Kidney (tissue), 14 donors: ENCODE measurements around the gene ING2. TPM values are rescaled to one million over a fixed set of nuclear protein-coding genes. Genes with fewer than 3 reads are reported as not detected.
A peak's percentile ranks its signal among the peaks of the same experiment; 100 is the strongest.

Experiments used
- DNase-seq, 5 donors: peaks; one replicate each; pipeline ENCODE4 v3.0.0-alpha.2; 2013 to 2020
- FAIRE-seq: peaks from 2 replicates; lab custom pipeline; 2012; peaks lifted over from hg19 to GRCh38; lab: Jason Lieb, UNC
- H3K27ac ChIP-seq, 2 donors: one replicate each; pipeline ENCODE4 v1.7.0; 2013; ENCODE audit warnings: low read depth in 2 of 2, low read length in 2 of 2, inconsistent platforms in 1 of 2
- H3K27me3 ChIP-seq: one replicate; pipeline ENCODE4 v1.7.1; 2013; ENCODE audit warnings: low read length, inconsistent platforms; ENCODE audit not compliant: control insufficient read depth, insufficient read depth
- H3K36me3 ChIP-seq, 3 donors: one replicate each; pipeline versions ENCODE4 v1.7.0 to v1.7.1; 2013; ENCODE audit warnings: low read length in 3 of 3, control low read depth in 1 of 3, inconsistent platforms in 1 of 3; ENCODE audit not compliant: insufficient read depth in 3 of 3, control insufficient read depth in 2 of 3
- H3K4me1 ChIP-seq, 3 donors: one replicate each; pipeline versions ENCODE4 v1.7.0 to v1.7.1; 2013; ENCODE audit warnings: low read length in 3 of 3, inconsistent platforms in 1 of 3, low read depth in 1 of 3; ENCODE audit not compliant: control insufficient read depth in 2 of 3, insufficient read depth in 2 of 3
- H3K4me3 ChIP-seq, 3 donors: one replicate each; pipeline versions ENCODE4 v1.7.0 to v1.8.1; 2013; ENCODE audit warnings: low read length in 3 of 3, control low read depth in 1 of 3, inconsistent platforms in 1 of 3
- H3K9ac ChIP-seq, 3 donors: one replicate each; pipeline versions ENCODE4 v1.7.0 to v1.7.1; 2013; ENCODE audit warnings: low read length in 3 of 3, control low read depth in 1 of 3, inconsistent platforms in 1 of 3
- H3K9me3 ChIP-seq, 3 donors: one replicate each; pipeline versions ENCODE4 v1.7.0 to v1.7.1; 2013; ENCODE audit warnings: low read length in 3 of 3, control low read depth in 1 of 3, inconsistent platforms in 1 of 3; ENCODE audit not compliant: control insufficient read depth in 2 of 3, insufficient read depth in 1 of 3
- CTCF ChIP-seq: IDR thresholded peaks from 3 replicates; pipeline ENCODE4 v1.5.1; 2012; ENCODE audit warnings: mild to moderate bottlenecking, moderate library complexity, borderline replicate concordance; ENCODE audit not compliant: insufficient read depth; ENCODE audit errors: extremely low read depth
- intact Hi-C: fragments of 100-400 bp; cut with DNase I; formaldehyde crosslinking; loops from one replicate; pipeline ENCODE4 v1.11.1; 2022
- polyA plus RNA-seq: library from polyadenylated mRNA; stranded (reverse); fragments of 350-450 nt; fragmentation: Illumina TruSeq; extraction: RNeasy Lipid Tissue Mini Kit (QIAGEN cat#74804); gene quantifications from one replicate; pipeline ENCODE4 v1.2.3, GENCODE V29; 2014; ENCODE audit warnings: low read depth, low replicate concordance; ENCODE audit not compliant: insufficient read depth
- total RNA-seq: library from RNA; stranded (reverse); fragmentation: NEBNext Ultra II Directional; extraction: Animal tissue kit (Norgen Biotek cat#: 25700); gene quantifications from one replicate; pipeline ENCODE4 v1.2.1, GENCODE V29; 2021
- donor health status: control.
- donor health status: control.
- donor health status: control.
- donor health status: control.
- donor health status: control.
- donor health status: DM: yes; HTN: yes; CAD: no.
- donor health status: Normal renal cell carcinoma (clear cell type).

Gene ING2
- total and polyA plus RNA-seq, 2 donors from 2014 or later, result 7.8 to 17.3 TPM

- H3K27ac ChIP-seq, result no peak overlapping the region
- no peaks in the 10 kb centered on the region for H3K27me3 ChIP-seq
- no peak overlapping the region for H3K4me3 ChIP-seq
- no peak for TF ChIP-seq CTCF
- FAIRE-seq (no peak), DNase-seq (no peak)
- H3K9me3 ChIP-seq, result no peaks in the 10 kb centered on the region
- H3K36me3 ChIP-seq, result peaks cover 0 to 2% (median 0%) of the 10 kb centered on the region in 3 donors
- H3K4me1 ChIP-seq, result no peaks in the 10 kb centered on the region
- intact Hi-C loops, result no loop called here
- no peak overlapping the region for H3K9ac ChIP-seq
Observed at GRCh38 chr4:183492791-183493222, 12.1 kb upstream of the ING2 start.

- intact Hi-C loops, result no loop called here
- Histone ChIP-seq H3K27me3 (no peaks in the 10 kb centered on the region), H3K4me1 (no peaks in the 10 kb centered on the region), H3K4me3 (no peak overlapping the region), H3K27ac (no peak overlapping the region), H3K36me3 (peaks cover 0 to 2% (median 0%) of the 10 kb centered on the region in 3 donors), H3K9me3 (no peaks in the 10 kb centered on the region), H3K9ac (no peak overlapping the region)
- FAIRE-seq (no peak), DNase-seq (no peak)
- TF ChIP-seq CTCF, result no peak
Observed at GRCh38 chr4:183493246-183493645, 11.6 kb upstream of the ING2 start.

GRCh38 chr4:183495184-183495583 lies 9.7 kb upstream of the ING2 start:
- H3K36me3 ChIP-seq, result peaks cover 0 to 2% (median 0%) of the 10 kb centered on the region in 3 donors
- H3K4me1 ChIP-seq, result no peaks in the 10 kb centered on the region
- H3K9me3 ChIP-seq, result no peaks in the 10 kb centered on the region
- DNase-seq (no peak), FAIRE-seq (no peak)
- no peaks in the 10 kb centered on the region for H3K27me3 ChIP-seq
- intact Hi-C loops, result no loop called here
- H3K9ac ChIP-seq, result no peak overlapping the region
- H3K27ac ChIP-seq, result no peak overlapping the region
- no peak for TF ChIP-seq CTCF
- no peak overlapping the region for H3K4me3 ChIP-seq

GRCh38 chr4:183499389-183499788 lies 5.5 kb upstream of the ING2 start:
- no peaks in the 10 kb centered on the region for H3K27me3 ChIP-seq
- TF ChIP-seq CTCF, result no peak
- no peak overlapping the region for H3K27ac ChIP-seq
- no peak overlapping the region for H3K4me3 ChIP-seq
- no peak overlapping the region for H3K9ac ChIP-seq
- H3K36me3 ChIP-seq, result peaks cover 0 to 2% (median 0%) of the 10 kb centered on the region in 3 donors
- intact Hi-C loops, result no loop called here
- FAIRE-seq, result no peak
- H3K4me1 ChIP-seq, result peaks cover 0 to 2% (median 0%) of the 10 kb centered on the region in 3 donors
- DNase-seq, result peak in 1 of 5 donors; percentile 10
- no peaks in the 10 kb centered on the region for H3K9me3 ChIP-seq
